ENCODE data around the gene BHLHE23.

BHLHE23 gene

DNA sequence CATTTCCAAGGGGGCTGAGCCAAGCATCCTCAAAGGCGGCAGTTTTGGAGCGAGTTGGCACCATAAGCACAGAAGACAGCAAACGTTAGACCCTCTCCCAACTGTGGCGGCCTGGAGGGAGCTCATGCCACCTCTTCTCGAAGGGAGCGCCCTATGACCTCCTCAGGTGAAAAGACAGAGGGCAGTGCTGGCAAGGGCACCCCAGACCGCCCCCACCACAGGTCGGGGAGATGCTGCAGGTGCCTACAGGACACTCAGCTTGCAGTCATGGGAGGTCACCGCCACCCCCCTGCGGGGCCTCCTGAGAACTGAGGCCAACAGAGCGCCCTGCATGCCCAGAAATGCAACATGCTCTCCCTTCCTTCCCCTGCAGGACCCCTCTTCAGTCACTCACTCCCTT is 45.1 kb upstream of the BHLHE23 start:
- DNase-seq (ENCODE audit: low read depth): no peak
- TF ChIP-seq, protein P1, sequence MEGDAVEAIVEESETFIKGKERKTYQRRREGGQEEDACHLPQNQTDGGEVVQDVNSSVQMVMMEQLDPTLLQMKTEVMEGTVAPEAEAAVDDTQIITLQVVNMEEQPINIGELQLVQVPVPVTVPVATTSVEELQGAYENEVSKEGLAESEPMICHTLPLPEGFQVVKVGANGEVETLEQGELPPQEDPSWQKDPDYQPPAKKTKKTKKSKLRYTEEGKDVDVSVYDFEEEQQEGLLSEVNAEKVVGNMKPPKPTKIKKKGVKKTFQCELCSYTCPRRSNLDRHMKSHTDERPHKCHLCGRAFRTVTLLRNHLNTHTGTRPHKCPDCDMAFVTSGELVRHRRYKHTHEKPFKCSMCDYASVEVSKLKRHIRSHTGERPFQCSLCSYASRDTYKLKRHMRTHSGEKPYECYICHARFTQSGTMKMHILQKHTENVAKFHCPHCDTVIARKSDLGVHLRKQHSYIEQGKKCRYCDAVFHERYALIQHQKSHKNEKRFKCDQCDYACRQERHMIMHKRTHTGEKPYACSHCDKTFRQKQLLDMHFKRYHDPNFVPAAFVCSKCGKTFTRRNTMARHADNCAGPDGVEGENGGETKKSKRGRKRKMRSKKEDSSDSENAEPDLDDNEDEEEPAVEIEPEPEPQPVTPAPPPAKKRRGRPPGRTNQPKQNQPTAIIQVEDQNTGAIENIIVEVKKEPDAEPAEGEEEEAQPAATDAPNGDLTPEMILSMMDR (IDR thresholded peaks at IDR 0.05; ENCODE audit: low read length, missing control alignments): no peak

DNA sequence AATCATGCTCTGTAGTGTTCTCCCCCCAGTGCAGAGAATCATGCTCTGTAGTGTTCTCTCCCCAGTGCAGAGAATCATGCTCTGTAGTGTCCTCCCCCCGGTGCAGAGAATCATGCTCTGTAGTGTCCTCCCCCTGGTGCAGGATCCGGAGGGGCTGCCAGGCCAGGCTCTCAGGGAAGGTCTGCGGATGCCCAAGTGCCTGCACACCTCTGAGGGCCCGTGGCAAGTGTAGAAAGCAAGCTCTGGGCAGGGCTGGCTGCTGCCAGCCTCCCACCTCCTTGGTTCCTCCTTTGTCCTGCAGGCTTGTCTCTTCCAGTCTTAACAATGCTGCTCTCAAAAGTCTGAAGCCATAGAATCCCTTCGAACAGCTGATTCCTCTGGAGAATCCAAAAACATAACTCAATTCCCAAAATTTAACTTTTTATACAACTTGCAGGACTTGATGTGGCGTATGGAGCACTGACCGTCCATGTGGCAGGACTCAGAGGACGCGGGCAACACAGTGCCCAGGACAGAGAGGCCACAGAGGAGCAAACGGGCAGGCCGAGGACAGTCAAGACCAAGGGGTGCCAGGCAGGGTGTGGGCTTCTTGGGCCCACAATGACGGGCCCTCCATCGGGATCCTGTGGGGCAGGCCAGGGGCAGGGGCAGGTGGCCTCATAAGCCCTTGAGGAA is 44.6 kb upstream of the BHLHE23 start:
- TF ChIP-seq, protein P1 (IDR thresholded peaks at IDR 0.05; ENCODE audit: low read length, missing control alignments): no peak
- DNase-seq (ENCODE audit: low read depth): no peak
- H3K4me3 ChIP-seq (replicated peaks; ENCODE audit: low read depth, low read length): no peak overlapping the region

More for the DNA sequence above, 45.1 kb upstream of the BHLHE23 start:
- H3K4me3 ChIP-seq (replicated peaks; ENCODE audit: low read depth, low read length): no peak overlapping the region

DNA sequence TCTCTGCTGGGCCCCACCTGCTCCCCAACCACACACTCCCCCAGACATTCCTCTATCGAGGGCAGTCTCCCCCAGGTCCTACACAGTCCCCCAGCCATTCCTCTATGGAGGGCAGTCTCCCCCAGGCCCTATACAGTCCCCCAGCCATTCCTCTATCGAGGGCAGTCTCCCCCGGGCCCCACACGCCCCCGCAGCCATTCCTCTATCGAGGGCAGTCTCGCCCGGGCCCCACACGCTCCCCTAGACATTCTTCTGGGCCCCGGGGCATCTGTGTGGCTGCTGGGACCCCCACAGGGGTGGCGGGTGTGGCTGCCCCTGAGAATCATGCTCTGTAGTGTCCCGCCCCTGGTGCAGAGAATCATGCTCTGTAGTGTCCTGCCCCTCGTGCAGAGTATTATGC is 43.6 kb upstream of the BHLHE23 start:
- TF ChIP-seq, protein P1 (IDR thresholded peaks at IDR 0.05; ENCODE audit: low read length, missing control alignments): no peak
- H3K4me3 ChIP-seq (replicated peaks; ENCODE audit: low read depth, low read length): no peak overlapping the region
- no peak for DNase-seq (ENCODE audit: low read depth)

DNA sequence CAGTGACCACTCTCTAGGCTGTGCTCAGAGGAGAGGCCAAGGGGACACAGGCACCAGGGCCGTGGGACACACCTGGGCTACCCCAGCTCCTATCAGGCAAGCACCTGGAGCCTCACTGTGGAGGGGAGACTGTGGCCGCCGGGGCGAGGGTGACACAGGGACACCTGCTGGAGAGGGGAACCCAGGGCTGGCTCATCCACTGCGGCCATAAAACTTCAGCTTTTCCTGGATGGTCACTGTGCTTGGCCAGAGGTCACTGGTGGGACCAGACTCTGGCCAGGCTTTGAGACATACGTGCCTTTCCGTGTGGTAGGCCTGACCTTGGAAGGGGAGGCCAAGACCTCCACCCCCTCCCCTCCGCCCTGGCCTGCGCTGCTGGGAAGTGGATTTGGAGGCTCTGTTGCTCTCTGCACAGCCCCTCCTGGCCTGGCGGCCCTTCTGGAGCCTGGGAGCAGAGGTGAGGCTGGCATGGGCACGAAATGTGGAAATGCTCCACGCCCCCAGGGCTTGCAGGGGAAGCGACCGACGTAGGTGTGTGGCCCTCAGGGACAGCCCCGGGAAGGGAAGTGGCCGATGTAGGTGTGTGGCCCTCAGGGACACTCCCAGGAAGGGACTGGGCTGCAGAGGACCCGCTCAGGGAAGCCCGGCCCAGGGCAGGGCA is 42.9 kb upstream of the BHLHE23 start:
- DNase-seq (ENCODE audit: low read depth): no peak
- no peak overlapping the region for H3K4me3 ChIP-seq (replicated peaks; ENCODE audit: low read depth, low read length)
- TF ChIP-seq, protein P1 (IDR thresholded peaks at IDR 0.05; ENCODE audit: low read length, missing control alignments): no peak

DNA sequence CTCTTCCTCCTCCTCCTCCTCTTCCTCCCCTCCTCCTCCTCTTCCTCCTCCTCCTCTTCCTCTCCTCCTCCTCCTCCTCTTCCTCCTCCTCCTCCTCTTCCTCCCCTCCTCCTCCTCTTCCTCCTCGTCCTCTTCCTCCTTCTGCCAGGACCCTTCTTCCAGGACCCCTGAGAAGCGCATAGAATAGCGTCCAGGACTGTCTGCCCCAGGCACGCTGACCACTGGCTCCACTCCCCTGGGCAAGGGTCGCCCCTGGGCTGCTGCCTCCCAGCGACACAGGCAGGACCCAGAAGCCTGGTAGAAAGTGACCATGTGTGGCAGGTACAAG is 42.4 kb upstream of the BHLHE23 start:
- no peak overlapping the region for H3K4me3 ChIP-seq (replicated peaks; ENCODE audit: low read depth, low read length)
- TF ChIP-seq, protein P1 (IDR thresholded peaks at IDR 0.05; ENCODE audit: low read length, missing control alignments): no peak
- DNase-seq (ENCODE audit: low read depth): no peak

DNA sequence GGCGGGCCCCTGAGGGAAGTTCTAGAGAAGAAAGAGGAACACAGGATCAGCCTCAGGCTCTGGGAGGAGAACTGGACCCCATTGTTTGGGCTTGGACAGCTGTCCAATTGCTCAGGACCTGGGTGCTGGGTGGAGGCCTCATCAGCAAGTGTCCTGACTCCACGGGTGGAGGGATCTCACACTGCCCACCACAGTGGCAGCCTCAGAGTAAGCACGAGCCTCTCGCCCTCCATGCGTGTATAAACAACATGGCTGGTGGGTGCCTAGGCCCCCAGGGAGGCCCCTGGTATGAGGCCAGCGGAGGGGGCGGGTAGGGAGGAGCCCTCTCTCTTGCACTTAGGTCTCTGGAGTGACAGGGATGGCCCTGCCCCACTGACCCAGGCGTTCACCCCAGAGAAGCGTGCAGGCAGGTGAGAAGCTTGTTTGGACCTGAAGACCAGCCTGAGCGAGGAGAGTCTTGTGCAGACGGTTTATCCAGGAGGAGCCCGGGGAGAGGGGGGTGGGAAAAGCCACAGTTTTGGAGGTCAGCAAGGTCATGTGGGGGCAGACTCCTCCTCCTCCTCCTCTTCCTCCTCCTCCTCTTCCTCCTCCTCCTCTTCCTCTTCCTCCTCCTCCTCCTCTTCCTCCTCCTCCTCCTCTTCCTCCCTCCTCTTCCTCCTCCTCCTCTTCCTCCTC is 41.9 kb upstream of the BHLHE23 start:
- TF ChIP-seq, protein P1 (IDR thresholded peaks at IDR 0.05; ENCODE audit: low read length, missing control alignments): no peak
- H3K4me3 ChIP-seq (replicated peaks; ENCODE audit: low read depth, low read length): no peak overlapping the region
- DNase-seq (ENCODE audit: low read depth): no peak

Measured in fibroblast of pulmonary artery (primary cell).